ENCODE measurements around the gene IRS2. TPM values are rescaled to one million over a fixed set of nuclear protein-coding genes. Genes with fewer than 3 reads are reported as not detected.

Gene IRS2
- total and polyA plus RNA-seq, 3 donors from 2014 or later, result 6.9 to 33.4 (median 23.9) TPM

DNA sequence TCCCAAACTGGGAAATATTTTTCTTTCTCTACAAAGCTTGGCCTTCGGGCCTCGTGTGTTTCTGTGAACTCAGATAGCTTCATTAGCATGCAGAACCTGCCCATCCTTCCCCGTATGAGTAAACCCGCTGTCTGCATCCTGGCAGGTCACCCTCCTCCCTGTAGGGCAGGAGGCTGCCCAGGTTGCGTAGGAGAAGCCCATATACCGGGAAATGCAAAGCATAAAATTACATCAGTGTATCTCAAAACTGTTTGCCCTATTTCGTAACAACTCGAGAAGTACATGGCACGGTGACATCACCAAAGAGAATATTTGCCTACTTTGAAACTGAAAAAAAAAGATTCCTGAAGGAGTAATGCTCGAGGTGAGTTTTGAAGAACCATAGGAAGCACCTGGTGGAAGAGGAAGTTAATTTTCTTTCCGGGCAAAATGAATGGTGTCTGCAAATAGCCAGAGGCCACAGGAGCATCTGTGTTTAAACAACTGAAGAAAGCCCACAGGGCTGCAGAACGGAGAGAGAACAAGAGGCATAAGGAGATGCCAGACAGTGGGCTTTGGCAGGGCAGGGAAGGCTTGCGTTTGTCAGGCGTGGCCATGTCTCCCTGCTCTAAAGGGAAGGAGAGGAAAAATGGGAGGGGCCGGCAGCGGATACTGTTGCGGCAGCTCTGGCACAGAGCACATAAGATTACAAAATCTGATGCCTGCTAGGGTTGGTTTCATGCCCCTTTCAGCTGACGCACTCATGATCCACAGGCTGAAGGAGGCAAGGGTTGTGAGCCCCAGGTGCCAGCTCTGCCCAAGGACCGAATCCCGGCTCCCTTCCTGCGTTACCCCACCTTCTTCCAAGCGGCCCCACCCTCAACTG lies 81.4 kb downstream of the IRS2 start:
- no peaks in the 10 kb centered on the region for H3K36me3 ChIP-seq (ENCODE audit: low read depth, missing control alignments)
- WGBS, 2 donors, result 76 to 84% methylated on average over 22 of the region's 22 CpGs
- no peaks in the 10 kb centered on the region for H3K27me3 ChIP-seq
- no peaks in the 10 kb centered on the region for H3K9me3 ChIP-seq
- TF ChIP-seq, protein P1, sequence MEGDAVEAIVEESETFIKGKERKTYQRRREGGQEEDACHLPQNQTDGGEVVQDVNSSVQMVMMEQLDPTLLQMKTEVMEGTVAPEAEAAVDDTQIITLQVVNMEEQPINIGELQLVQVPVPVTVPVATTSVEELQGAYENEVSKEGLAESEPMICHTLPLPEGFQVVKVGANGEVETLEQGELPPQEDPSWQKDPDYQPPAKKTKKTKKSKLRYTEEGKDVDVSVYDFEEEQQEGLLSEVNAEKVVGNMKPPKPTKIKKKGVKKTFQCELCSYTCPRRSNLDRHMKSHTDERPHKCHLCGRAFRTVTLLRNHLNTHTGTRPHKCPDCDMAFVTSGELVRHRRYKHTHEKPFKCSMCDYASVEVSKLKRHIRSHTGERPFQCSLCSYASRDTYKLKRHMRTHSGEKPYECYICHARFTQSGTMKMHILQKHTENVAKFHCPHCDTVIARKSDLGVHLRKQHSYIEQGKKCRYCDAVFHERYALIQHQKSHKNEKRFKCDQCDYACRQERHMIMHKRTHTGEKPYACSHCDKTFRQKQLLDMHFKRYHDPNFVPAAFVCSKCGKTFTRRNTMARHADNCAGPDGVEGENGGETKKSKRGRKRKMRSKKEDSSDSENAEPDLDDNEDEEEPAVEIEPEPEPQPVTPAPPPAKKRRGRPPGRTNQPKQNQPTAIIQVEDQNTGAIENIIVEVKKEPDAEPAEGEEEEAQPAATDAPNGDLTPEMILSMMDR (IDR thresholded peaks at IDR 0.05), result no peak
- no peak for TF ChIP-seq POLR2A (IDR thresholded peaks at IDR 0.05)
- H3K27ac ChIP-seq, result no peak overlapping the region
- intact Hi-C loops (cut with DNase I; ENCODE audit: low total_unique reads), result no loop called here
- no peaks in the 10 kb centered on the region for H3K4me1 ChIP-seq
- H3K4me3 ChIP-seq, result no peak overlapping the region
- peak; percentile 38 for DNase-seq

DNA sequence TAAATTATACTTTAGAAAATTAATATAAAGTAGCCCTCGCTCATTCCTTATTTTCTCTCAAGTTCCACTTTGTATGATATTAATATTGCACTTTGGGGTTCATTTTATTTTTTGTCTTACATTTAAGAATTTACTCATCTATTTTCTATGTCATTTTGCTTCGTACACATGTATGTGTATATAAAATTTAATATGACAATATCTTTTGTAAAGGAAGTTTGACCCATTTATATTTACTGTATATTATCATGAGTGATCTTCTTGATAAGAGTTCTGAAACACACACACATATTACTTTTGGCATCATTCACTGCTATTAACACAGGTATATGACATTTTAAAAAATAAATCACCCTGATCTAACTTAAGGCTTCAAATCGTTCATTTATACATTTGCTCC lies 83.1 kb downstream of the IRS2 start:
- intact Hi-C loops (cut with DNase I; ENCODE audit: low total_unique reads), result no loop called here
- WGBS, 2 donors, result 91 to 97% methylated on average over 3 of the region's 3 CpGs
- Histone ChIP-seq H3K4me1 (no peaks in the 10 kb centered on the region), H3K9me3 (no peaks in the 10 kb centered on the region), H3K27ac (no peak overlapping the region), H3K36me3 (ENCODE audit: low read depth, missing control alignments) (no peaks in the 10 kb centered on the region), H3K4me3 (no peak overlapping the region), H3K27me3 (no peaks in the 10 kb centered on the region)
- TF ChIP-seq, protein P1 (IDR thresholded peaks at IDR 0.05), result no peak
- TF ChIP-seq POLR2A (IDR thresholded peaks at IDR 0.05), result no peak
- no peak for DNase-seq

Measured in testis (tissue), 3 donors.